SK-N-SH treated with all-trans-retinoic acid at 6 μM for 48 hours (cell line): ENCODE data around the gene YIPF4.

Source experiments
- ATAC-seq: fragments of 200-7000 bp; cut with Tn5 transposase; 3 replicates; pipeline ENCODE4 v1.9.1; 2020; ENCODE audit warnings: mild to moderate bottlenecking, moderate library complexity
- ARNTL ChIP-seq: fragments of 450-650 bp; formaldehyde crosslinking; IDR thresholded peaks from 2 replicates; pipeline ENCODE4 v1.5.0; 2020; ENCODE audit warnings: low read depth, mild to moderate bottlenecking, moderate library complexity, borderline replicate concordance
- BACH2 ChIP-seq: fragments of 250-450 bp; sonication (Bioruptor Pico); IDR thresholded peaks from 2 replicates; pipeline ENCODE4 v1.9.0; 2021; ENCODE audit warnings: mild to moderate bottlenecking, borderline replicate concordance
- CSDC2 ChIP-seq: fragments of 250-450 bp; sonication (Bioruptor Pico); IDR thresholded peaks from 2 replicates; pipeline ENCODE4 v1.5.0; 2020; ENCODE audit warnings: mild to moderate bottlenecking, moderate library complexity
- ESRRG ChIP-seq: fragments of 250-450 bp; sonication (Bioruptor Pico); IDR thresholded peaks from 2 replicates; pipeline ENCODE4 v1.6.1; 2021; ENCODE audit warnings: mild to moderate bottlenecking
- ISL1 ChIP-seq: fragments of 250-450 bp; sonication (Bioruptor Pico); IDR thresholded peaks from 2 replicates; pipeline ENCODE4 v2.1.2; 2022; ENCODE audit warnings: mild to moderate bottlenecking, moderate library complexity
- OSR1 ChIP-seq: fragments of 250-450 bp; sonication (Bioruptor Pico); IDR thresholded peaks from 2 replicates; pipeline ENCODE4 v1.8.0; 2022; ENCODE audit warnings: moderate library complexity, mild to moderate bottlenecking, inconsistent platforms
- PPARA ChIP-seq: fragments of 250-450 bp; sonication (Bioruptor Pico); IDR thresholded peaks from 2 replicates; pipeline ENCODE4 v1.5.0; 2020; ENCODE audit warnings: mild to moderate bottlenecking, borderline replicate concordance
- RARB ChIP-seq: fragments of 250-450 bp; sonication (Bioruptor Pico); IDR thresholded peaks from 2 replicates; pipeline ENCODE4 v1.8.0; 2021; ENCODE audit warnings: mild to moderate bottlenecking, moderate library complexity
- TCF4 ChIP-seq: fragments of 250-450 bp; sonication (Bioruptor Pico); IDR thresholded peaks from 2 replicates; pipeline ENCODE4 v1.8.0; 2021; ENCODE audit warnings: mild to moderate bottlenecking, moderate library complexity, borderline replicate concordance
- TOX ChIP-seq: fragments of 250-450 bp; sonication (Bioruptor Pico); IDR thresholded peaks from 2 replicates; pipeline ENCODE4 v1.8.0; 2021; ENCODE audit warnings: mild to moderate bottlenecking, moderate library complexity, borderline replicate concordance
- TSHZ2 ChIP-seq: fragments of 250-450 bp; sonication (Bioruptor Pico); IDR thresholded peaks from 2 replicates; pipeline ENCODE4 v1.5.0; 2020; ENCODE audit warnings: mild to moderate bottlenecking, moderate library complexity
- ZC3H10 ChIP-seq: fragments of 250-450 bp; sonication (Bioruptor Pico); IDR thresholded peaks from 2 replicates; pipeline ENCODE4 v1.5.1; 2021; ENCODE audit warnings: mild to moderate bottlenecking, moderate library complexity
- ZFP3 ChIP-seq: fragments of 250-450 bp; sonication (Bioruptor Pico); IDR thresholded peaks from 2 replicates; pipeline ENCODE4 v1.5.0; 2020; ENCODE audit warnings: mild to moderate bottlenecking, moderate library complexity
- ZFP30 ChIP-seq: fragments of 450-650 bp; formaldehyde crosslinking; IDR thresholded peaks from 2 replicates; pipeline ENCODE4 v1.5.0; 2022; ENCODE audit warnings: mild to moderate bottlenecking, moderate library complexity
- ZNF565 ChIP-seq: fragments of 450-650 bp; formaldehyde crosslinking; conservative IDR thresholded peaks from 2 replicates; pipeline ENCODE4 v1.5.0; 2020; ENCODE audit warnings: low read depth, mild to moderate bottlenecking, moderate library complexity
- ZNF70 ChIP-seq: fragments of 450-650 bp; formaldehyde crosslinking; IDR thresholded peaks from 2 replicates; pipeline ENCODE4 v1.5.0; 2020; ENCODE audit warnings: mild to moderate bottlenecking, moderate library complexity
- ZNF8 ChIP-seq: fragments of 450-650 bp; formaldehyde crosslinking; IDR thresholded peaks from 2 replicates; pipeline ENCODE4 v1.5.0; 2020; ENCODE audit warnings: mild to moderate bottlenecking, moderate library complexity
- TF ChIP-seq, protein P1 (sequence below): fragments of 250-450 bp; sonication (Bioruptor Pico); IDR thresholded peaks from 2 replicates; pipeline ENCODE4 v1.5.1; 2020; ENCODE audit warnings: low read depth, mild to moderate bottlenecking, moderate library complexity
- TF ChIP-seq, protein P2 (sequence below): fragments of 250-450 bp; sonication (Bioruptor Pico); IDR thresholded peaks from 2 replicates; pipeline ENCODE4 v1.8.0; 2021; ENCODE audit warnings: low read depth, mild to moderate bottlenecking, moderate library complexity, borderline replicate concordance

Gene YIPF4

GRCh38 chr2:32260376-32260775 is 17.3 kb upstream of the YIPF4 start:
- no peak for ATAC-seq
- TF ChIP-seq ZC3H10 (CRISPR knock-in tag) (no peak), ZNF8 (CRISPR knock-in tag) (no peak), ESRRG (CRISPR knock-in tag) (no peak), TCF4 (CRISPR knock-in tag) (no peak), BACH2 (CRISPR knock-in tag) (no peak), PPARA (CRISPR knock-in tag) (no peak), CSDC2 (CRISPR knock-in tag) (no peak), OSR1 (CRISPR knock-in tag) (no peak), ZNF70 (CRISPR knock-in tag) (no peak), ZFP30 (CRISPR knock-in tag) (no peak)
- TF ChIP-seq, protein P1, sequence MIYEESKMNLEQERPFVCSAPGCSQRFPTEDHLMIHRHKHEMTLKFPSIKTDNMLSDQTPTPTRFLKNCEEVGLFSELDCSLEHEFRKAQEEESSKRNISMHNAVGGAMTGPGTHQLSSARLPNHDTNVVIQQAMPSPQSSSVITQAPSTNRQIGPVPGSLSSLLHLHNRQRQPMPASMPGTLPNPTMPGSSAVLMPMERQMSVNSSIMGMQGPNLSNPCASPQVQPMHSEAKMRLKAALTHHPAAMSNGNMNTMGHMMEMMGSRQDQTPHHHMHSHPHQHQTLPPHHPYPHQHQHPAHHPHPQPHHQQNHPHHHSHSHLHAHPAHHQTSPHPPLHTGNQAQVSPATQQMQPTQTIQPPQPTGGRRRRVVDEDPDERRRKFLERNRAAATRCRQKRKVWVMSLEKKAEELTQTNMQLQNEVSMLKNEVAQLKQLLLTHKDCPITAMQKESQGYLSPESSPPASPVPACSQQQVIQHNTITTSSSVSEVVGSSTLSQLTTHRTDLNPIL (CRISPR knock-in tag), result no peak
- TF ChIP-seq, protein P2, sequence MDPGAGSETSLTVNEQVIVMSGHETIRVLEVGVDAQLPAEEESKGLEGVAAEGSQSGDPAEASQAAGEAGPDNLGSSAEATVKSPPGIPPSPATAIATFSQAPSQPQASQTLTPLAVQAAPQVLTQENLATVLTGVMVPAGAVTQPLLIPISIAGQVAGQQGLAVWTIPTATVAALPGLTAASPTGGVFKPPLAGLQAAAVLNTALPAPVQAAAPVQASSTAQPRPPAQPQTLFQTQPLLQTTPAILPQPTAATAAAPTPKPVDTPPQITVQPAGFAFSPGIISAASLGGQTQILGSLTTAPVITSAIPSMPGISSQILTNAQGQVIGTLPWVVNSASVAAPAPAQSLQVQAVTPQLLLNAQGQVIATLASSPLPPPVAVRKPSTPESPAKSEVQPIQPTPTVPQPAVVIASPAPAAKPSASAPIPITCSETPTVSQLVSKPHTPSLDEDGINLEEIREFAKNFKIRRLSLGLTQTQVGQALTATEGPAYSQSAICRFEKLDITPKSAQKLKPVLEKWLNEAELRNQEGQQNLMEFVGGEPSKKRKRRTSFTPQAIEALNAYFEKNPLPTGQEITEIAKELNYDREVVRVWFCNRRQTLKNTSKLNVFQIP (CRISPR knock-in tag), result no peak

- ATAC-seq, result no peak
- TF ChIP-seq ARNTL (CRISPR knock-in tag) (no peak), TSHZ2 (no peak), ZNF8 (CRISPR knock-in tag) (no peak), ISL1 (no peak), OSR1 (CRISPR knock-in tag) (no peak), PPARA (CRISPR knock-in tag) (no peak), TCF4 (CRISPR knock-in tag) (no peak), RARB (CRISPR knock-in tag) (no peak), ZFP3 (CRISPR knock-in tag) (no peak), ZC3H10 (CRISPR knock-in tag) (no peak), BACH2 (CRISPR knock-in tag) (no peak)
- TF ChIP-seq, protein P1 (CRISPR knock-in tag), result no peak
These were observed 15.6 kb upstream of the YIPF4 start for GRCh38 chr2:32262105-32262504.

DNA sequence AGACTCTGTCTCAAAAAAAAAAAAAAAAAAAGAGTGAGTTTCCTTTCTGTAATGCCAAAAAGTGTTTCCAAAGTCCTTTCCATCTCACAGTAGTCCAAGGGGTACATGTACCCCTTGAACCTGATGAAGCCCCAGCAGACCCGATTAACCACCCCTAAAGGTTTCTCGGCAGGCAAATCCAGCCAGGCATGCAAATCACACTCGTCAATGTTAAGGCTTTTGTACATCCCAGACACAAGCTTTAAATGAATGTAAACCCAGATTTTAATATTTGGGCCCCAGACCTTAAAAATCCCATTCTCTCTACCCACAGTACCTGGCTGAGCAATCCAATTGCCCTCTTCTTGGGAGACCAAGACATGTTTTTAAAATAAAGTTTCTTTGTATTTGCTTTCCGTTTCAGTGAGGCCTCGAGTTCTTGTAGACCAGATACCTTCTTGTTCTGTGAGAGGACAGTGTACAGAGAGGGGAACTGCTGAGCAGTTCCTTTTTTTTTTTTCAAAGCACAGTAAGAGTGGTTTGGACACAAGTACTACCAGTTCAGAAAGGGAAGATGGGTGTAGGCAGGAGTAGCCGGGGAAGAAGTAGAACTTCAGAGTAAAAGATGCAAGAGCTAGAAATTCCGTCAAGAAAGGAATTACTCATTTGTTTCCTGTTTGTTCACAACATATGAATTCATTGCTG is 13.1 kb upstream of the YIPF4 start, which contains the start of gene NLRC4:
Gene NLRC4, minus strand, starts transcription at position 465 of the 684 bp plus-strand sequence. CDS start 8,111 bp downstream, outside the sequence.
- ATAC-seq, result no peak; the same call in 2 of the 3 replicates
- TF ChIP-seq CSDC2 (CRISPR knock-in tag), result no peak
- TF ChIP-seq TSHZ2, result no peak
- no peak for TF ChIP-seq ZNF565 (CRISPR knock-in tag)
- no peak for TF ChIP-seq PPARA (CRISPR knock-in tag)
- no peak for TF ChIP-seq TOX
- no peak for TF ChIP-seq ZNF70 (CRISPR knock-in tag)
- TF ChIP-seq, protein P1 (CRISPR knock-in tag), result no peak
- TF ChIP-seq ARNTL (CRISPR knock-in tag), result no peak
- TF ChIP-seq RARB (CRISPR knock-in tag), result no peak
